ENCODE data around the gene NSUN2. TPM values are rescaled to one million over a fixed set of nuclear protein-coding genes. Genes with fewer than 3 reads are reported as not detected.
A peak's percentile ranks its signal among the peaks of the same experiment; 100 is the strongest.

NSUN2 gene
- 100 to 1,000 TPM; 110 to 111 TPM for total RNA-seq

DNA sequence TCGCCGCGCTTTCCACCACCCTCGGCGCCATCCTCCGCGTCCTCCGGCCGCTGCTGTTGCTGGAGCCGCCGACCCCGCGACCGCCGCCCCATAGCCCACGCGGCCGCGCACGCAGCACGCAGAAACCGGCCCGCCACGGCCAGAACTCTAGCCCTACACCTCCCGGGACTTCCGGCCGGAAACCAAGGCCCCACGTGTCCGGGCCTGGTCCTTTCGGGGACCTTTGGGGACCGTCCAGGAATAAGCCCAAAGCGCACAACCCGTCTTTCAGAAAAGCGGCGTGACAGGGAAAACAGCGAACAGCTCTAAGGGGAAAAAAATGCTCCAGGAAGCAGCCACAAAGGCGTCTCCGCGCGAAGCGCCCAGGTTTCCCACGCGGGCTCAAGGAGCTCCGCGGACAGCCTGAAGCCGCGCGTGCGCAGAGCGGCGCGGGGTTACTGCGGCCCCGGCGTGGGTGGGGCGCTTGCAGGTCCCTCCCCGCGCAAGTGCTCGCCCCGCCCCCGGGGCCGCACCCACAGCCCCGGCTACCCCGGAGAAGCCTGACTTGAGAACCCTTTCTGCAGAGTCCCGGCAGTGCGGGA, at the start of gene NSUN2, which contains the start of gene SRD5A1:
Gene NSUN2, minus strand, starts transcription at position 157 of the 581 bp plus-strand sequence. Its CDS starts 65 bp downstream, at position 92.
Gene SRD5A1, plus strand, starts transcription at position 553 of the 581 bp plus-strand sequence. CDS start 137 bp downstream, outside the sequence.
- CTCF ChIA-PET, result interaction anchor here (0.9 to 4.0 kb wide), 5 partner anchors 15 to 112 kb away, joined by 3 to 26 read pairs (median 3); no protein-coding TSS in a partner anchor
- Mint-ChIP-seq H3K27me3 (no peaks in the 10 kb centered on the region), H3K27ac (peak within 1 kb of the TSS; percentile 98)

DNA sequence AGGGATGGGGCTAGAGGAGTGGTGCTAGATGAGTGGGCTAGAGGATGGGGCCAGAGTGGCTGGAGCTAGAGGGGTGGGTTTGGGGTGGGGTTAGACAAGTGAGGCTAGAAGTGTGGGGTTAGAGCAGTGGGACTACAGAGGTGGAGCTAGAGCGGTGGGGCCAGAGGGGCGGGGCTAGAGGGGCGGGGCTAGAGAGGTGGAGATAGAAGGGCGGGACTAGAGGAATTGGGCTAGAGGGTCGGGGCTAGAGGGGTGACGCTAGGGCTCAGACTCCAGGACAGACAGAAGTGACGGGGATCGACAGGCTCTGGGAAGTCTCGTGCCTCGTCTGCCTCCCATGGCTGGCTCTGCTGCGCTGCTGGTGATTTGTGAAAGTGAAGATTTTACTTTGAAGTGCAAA, 49.4 kb upstream of the NSUN2 start:
- no peaks in the 10 kb centered on the region for H3K9me3 Mint-ChIP-seq
- H3K36me3 Mint-ChIP-seq (ENCODE audit: low read depth), result no peaks in the 10 kb centered on the region
- TF ChIP-seq, protein P1, sequence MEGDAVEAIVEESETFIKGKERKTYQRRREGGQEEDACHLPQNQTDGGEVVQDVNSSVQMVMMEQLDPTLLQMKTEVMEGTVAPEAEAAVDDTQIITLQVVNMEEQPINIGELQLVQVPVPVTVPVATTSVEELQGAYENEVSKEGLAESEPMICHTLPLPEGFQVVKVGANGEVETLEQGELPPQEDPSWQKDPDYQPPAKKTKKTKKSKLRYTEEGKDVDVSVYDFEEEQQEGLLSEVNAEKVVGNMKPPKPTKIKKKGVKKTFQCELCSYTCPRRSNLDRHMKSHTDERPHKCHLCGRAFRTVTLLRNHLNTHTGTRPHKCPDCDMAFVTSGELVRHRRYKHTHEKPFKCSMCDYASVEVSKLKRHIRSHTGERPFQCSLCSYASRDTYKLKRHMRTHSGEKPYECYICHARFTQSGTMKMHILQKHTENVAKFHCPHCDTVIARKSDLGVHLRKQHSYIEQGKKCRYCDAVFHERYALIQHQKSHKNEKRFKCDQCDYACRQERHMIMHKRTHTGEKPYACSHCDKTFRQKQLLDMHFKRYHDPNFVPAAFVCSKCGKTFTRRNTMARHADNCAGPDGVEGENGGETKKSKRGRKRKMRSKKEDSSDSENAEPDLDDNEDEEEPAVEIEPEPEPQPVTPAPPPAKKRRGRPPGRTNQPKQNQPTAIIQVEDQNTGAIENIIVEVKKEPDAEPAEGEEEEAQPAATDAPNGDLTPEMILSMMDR (IDR thresholded peaks at IDR 0.05), result no peak
- CTCF ChIA-PET, result no interaction called here
- no peak overlapping the region for H3K4me3 Mint-ChIP-seq
- no peak overlapping the region for H3K27ac Mint-ChIP-seq
- no peak for DNase-seq
- no peak for ATAC-seq
- peaks cover 4% of the 10 kb centered on the region for H3K4me1 Mint-ChIP-seq (ENCODE audit: low read depth)
- POLR2A ChIA-PET, result no interaction called here
- intact Hi-C loops (cut with micrococcal nuclease), result no loop called here
- H3K27me3 Mint-ChIP-seq, result peaks cover 43% of the 10 kb centered on the region

More for the DNA sequence above, at the start of gene NSUN2, which contains the start of gene SRD5A1:
- DNase-seq, result peak; percentile 92
- Mint-ChIP-seq H3K4me3 (peak within 1 kb of the TSS; percentile 99), H3K36me3 (ENCODE audit: low read depth) (peaks cover 42% of the 10 kb centered on the region), H3K9me3 (no peaks in the 10 kb centered on the region), H3K4me1 (ENCODE audit: low read depth) (peaks cover 43% of the 10 kb centered on the region)
- intact Hi-C loops (cut with micrococcal nuclease), result loop anchor here (5.0 kb wide), 1 partner anchor 79 kb away; the partner anchor contains the start of gene TENT4A
- peak; percentile 92 for ATAC-seq
- POLR2A ChIA-PET, result interaction anchor here (1.1 to 3.1 kb wide), 9 partner anchors 9 to 112 kb away, joined by 3 to 22 read pairs (median 8); partner anchors contain the start of gene TENT4A
- TF ChIP-seq, protein P1 (IDR thresholded peaks at IDR 0.05), result no peak

DNA sequence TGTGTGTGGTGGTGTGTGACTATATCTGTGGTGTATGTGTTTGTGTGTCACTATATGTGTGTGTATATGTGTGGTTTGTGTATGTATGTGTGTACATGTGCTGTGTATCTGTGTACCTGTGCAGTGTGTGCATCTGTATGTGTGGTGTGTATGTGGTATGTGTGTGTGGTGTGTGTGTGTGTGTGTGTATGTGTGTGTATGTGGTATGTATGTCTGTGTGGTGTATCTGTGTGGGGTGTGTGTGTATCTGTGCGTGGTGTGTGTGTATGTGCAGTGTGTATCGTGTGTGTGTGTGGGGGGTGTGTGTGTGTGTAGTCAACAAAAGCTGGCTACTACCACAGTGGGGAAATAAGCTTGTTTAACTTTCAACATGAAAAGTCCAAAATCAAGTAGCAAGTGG, 48.8 kb upstream of the NSUN2 start:
- Mint-ChIP-seq H3K27me3 (peaks cover 40% of the 10 kb centered on the region), H3K9me3 (no peaks in the 10 kb centered on the region), H3K4me1 (ENCODE audit: low read depth) (peaks cover 2% of the 10 kb centered on the region), H3K27ac (no peak overlapping the region), H3K36me3 (ENCODE audit: low read depth) (no peaks in the 10 kb centered on the region), H3K4me3 (no peak overlapping the region)
- intact Hi-C loops (cut with micrococcal nuclease), result no loop called here
- DNase-seq, result no peak
- TF ChIP-seq, protein P1 (IDR thresholded peaks at IDR 0.05), result no peak
- ATAC-seq, result no peak
- ChIA-PET CTCF (no interaction called here), POLR2A (no interaction called here)

DNA sequence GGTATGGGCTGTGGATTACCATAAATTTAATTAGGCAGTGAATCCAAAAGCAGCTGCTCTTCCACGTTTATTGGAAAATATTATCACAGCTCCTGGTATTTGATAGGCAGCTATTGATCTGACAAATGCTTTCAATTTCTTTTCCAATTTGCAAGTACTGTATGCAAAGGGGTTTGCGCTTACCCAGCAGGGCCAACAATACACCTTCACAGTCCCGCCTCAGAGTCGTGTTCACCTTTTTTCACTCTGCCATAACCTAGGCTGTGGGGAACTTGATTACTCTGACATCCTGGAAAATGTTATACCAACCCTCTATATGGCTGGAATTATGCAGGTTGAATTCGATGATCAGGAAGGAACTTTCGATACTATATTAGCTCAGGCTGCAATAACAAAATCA, 48.1 kb upstream of the NSUN2 start:
- Mint-ChIP-seq H3K9me3 (no peaks in the 10 kb centered on the region), H3K36me3 (ENCODE audit: low read depth) (no peaks in the 10 kb centered on the region), H3K4me1 (ENCODE audit: low read depth) (no peaks in the 10 kb centered on the region), H3K27ac (no peak overlapping the region), H3K27me3 (peaks cover 32% of the 10 kb centered on the region), H3K4me3 (no peak overlapping the region)
- POLR2A ChIA-PET, result no interaction called here
- TF ChIP-seq, protein P1 (IDR thresholded peaks at IDR 0.05), result no peak
- intact Hi-C loops (cut with micrococcal nuclease), result no loop called here
- DNase-seq, result no peak
- no peak for ATAC-seq
- CTCF ChIA-PET, result interaction anchor here (1.2 kb wide), 2 partner anchors 9 to 11 kb away, joined by 3 to 4 read pairs; no protein-coding TSS in a partner anchor

DNA sequence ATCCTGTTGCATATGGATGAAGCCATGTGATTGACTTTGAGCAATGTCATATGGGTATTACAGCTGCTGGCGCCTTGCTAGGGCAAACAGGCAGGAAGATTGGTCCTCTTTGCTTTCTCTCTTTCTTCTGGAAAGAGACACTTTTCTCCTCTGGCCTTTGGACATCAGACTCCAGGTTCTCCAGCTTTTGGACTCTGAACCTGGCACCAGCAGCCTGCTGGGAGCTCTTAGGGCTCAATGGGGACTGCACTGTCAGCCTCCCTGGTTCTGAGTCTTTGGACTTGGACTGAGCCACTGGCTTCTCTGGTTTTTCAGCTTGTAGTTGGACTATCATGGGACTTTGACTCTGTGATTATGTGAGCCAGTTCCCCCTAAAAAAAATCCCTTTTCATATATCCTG, 45.5 kb upstream of the NSUN2 start:
- H3K4me3 Mint-ChIP-seq, result no peak overlapping the region
- TF ChIP-seq, protein P1 (IDR thresholded peaks at IDR 0.05), result no peak
- H3K36me3 Mint-ChIP-seq (ENCODE audit: low read depth), result no peaks in the 10 kb centered on the region
- DNase-seq (no peak), ATAC-seq (no peak)
- no peaks in the 10 kb centered on the region for H3K9me3 Mint-ChIP-seq
- no peak overlapping the region for H3K27ac Mint-ChIP-seq
- intact Hi-C loops (cut with micrococcal nuclease), result no loop called here
- no peaks in the 10 kb centered on the region for H3K4me1 Mint-ChIP-seq (ENCODE audit: low read depth)
- peaks cover 15% of the 10 kb centered on the region for H3K27me3 Mint-ChIP-seq
- ChIA-PET POLR2A (no interaction called here), CTCF (no interaction called here)
